ENCODE measurements around the gene SPCS3.

The SPCS3 gene

GRCh38 chr4:176350671-176351070 is 30.9 kb downstream of the SPCS3 start:
- no peak for DNase-seq

- no peak for DNase-seq
Observed at GRCh38 chr4:176354884-176355283, 35.1 kb downstream of the SPCS3 start.

- DNase-seq = no peak
Observed at GRCh38 chr4:176357359-176358082, 37.8 kb downstream of the SPCS3 start.

- DNase-seq = no peak
Observed at GRCh38 chr4:176358083-176358469, 38.3 kb downstream of the SPCS3 start.

- DNase-seq = no peak
Observed at GRCh38 chr4:176359590-176359989, 39.8 kb downstream of the SPCS3 start.

- DNase-seq = no peak
Observed at GRCh38 chr4:176360446-176360845, 40.7 kb downstream of the SPCS3 start.

- DNase-seq = no peak
Observed at GRCh38 chr4:176363072-176363471, 43.3 kb downstream of the SPCS3 start.

- DNase-seq = no peak
Observed at GRCh38 chr4:176367771-176368465, 48.2 kb downstream of the SPCS3 start.

GRCh38 chr4:176376032-176376614 is 56.4 kb downstream of the SPCS3 start:
- DNase-seq = no peak

- no peak for DNase-seq
Observed at GRCh38 chr4:176377780-176378179, 58.0 kb downstream of the SPCS3 start.

GRCh38 chr4:176380352-176381157 is 60.8 kb downstream of the SPCS3 start:
- DNase-seq = no peak

All from CD4-positive, alpha-beta T cell treated with Interleukin-17A for 4 hours (primary cell).